ENCODE measurements around the gene TSPEAR.
"Not testable (repeated sequence)": the region's sequence is repeated elsewhere in the genome, so short reads cannot be mapped to it uniquely, and the experiment has no call there.

TSPEAR gene

DNA sequence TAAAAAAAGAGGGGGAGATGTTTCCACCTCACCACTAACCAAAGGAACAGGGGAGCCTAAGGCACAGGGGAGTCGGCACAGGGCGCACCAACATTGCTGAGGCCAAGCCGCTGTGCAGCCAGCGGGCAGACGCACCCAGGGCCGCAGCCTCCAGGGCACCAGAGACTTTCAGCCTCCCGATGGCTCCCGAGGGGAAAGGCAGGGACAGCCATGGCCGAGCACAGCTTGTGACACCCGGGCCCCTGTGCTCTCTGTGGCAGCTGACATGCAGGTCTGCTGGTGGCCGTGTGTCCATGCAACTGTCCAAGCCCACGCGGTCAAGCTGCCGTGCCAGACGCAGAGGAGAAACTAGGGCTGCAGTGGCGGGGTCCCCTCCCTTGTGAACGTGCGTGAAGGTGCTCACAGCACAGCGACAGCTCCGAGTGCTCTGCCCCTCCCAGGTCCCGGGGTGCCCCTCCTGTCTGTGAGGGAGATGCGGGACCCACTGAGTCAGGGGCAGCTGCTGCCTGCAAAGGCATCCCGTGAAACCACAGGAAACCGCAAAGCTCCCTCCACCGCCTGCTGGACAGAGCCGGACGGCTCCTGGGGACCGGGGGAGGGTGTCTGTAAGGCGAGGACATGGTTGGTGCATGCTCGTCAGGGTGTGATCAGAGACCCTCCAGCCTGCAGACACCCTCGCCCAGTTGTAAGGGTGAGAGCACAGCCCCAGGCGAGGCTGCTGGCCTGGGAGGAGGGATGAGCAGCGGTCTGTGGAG lies 62.6 kb downstream of the TSPEAR start:
- DNase-seq (ENCODE audit: low read depth): peak; percentile 90
- no peak overlapping the region for H3K4me3 ChIP-seq (ENCODE audit: low read depth, low read length)
- TF ChIP-seq POLR2A (IDR thresholded peaks at IDR 0.05; ENCODE audit: extremely low read depth, insufficient read length): no peak
- TF ChIP-seq, protein P1, sequence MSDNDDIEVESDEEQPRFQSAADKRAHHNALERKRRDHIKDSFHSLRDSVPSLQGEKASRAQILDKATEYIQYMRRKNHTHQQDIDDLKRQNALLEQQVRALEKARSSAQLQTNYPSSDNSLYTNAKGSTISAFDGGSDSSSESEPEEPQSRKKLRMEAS (IDR thresholded peaks at IDR 0.05; ENCODE audit: low read depth, low read length): no peak; the same call in 1 of the 2 replicates
- no peak for TF ChIP-seq CTCF (IDR thresholded peaks at IDR 0.05; ENCODE audit: low read depth, low read length)
- TF ChIP-seq MYC (IDR thresholded peaks at IDR 0.05; ENCODE audit: low read depth, low read length): peak; percentile 17

- H3K4me3 ChIP-seq (ENCODE audit: low read depth, low read length): no peak overlapping the region
- TF ChIP-seq, protein P1 (IDR thresholded peaks at IDR 0.05; ENCODE audit: low read depth, low read length): no peak
- no peak for TF ChIP-seq MYC (IDR thresholded peaks at IDR 0.05; ENCODE audit: low read depth, low read length)
- no peak for TF ChIP-seq POLR2A (IDR thresholded peaks at IDR 0.05; ENCODE audit: extremely low read depth, insufficient read length)
- TF ChIP-seq CTCF (IDR thresholded peaks at IDR 0.05; ENCODE audit: low read depth, low read length): no peak
- DNase-seq (ENCODE audit: low read depth): no peak
Measured at GRCh38 chr21:44647222-44647552, 64.2 kb downstream of the TSPEAR start.

- peak; percentile 65 for DNase-seq (ENCODE audit: low read depth)
- H3K4me3 ChIP-seq (ENCODE audit: low read depth, low read length): not testable (repeated sequence)
Measured at GRCh38 chr21:44646366-44647221, 64.8 kb downstream of the TSPEAR start, which contains the start of gene KRTAP10-11. Gene KRTAP10-11, plus strand, starts transcription at chr21:44646414. Its CDS starts 45 bp downstream, at chr21:44646459.

DNA sequence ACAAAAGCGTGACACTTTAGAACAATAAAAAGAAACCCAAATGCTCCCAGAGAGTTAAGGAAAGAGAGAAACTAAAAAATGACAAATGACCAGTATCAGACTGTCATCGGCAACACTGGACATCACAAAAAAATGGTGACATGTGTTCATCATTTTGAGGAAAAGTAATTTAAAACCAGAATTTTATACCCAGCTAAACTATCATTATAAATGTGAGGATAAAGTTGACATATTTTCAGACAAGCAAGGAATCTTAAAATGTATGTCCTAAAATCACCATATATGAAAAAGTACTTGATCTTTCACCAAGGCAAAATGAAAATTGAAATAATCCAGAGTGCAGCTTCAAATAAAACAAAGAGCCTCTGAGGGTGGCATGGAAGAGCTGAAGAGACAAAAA lies 66.5 kb downstream of the TSPEAR start:
- DNase-seq (ENCODE audit: low read depth): no peak
- no peak overlapping the region for H3K4me3 ChIP-seq (ENCODE audit: low read depth, low read length)
- no peak for TF ChIP-seq CTCF (IDR thresholded peaks at IDR 0.05; ENCODE audit: low read depth, low read length)
- TF ChIP-seq POLR2A (IDR thresholded peaks at IDR 0.05; ENCODE audit: extremely low read depth, insufficient read length): no peak
- TF ChIP-seq MYC (IDR thresholded peaks at IDR 0.05; ENCODE audit: low read depth, low read length): no peak
- TF ChIP-seq, protein P1 (IDR thresholded peaks at IDR 0.05; ENCODE audit: low read depth, low read length): no peak

DNA sequence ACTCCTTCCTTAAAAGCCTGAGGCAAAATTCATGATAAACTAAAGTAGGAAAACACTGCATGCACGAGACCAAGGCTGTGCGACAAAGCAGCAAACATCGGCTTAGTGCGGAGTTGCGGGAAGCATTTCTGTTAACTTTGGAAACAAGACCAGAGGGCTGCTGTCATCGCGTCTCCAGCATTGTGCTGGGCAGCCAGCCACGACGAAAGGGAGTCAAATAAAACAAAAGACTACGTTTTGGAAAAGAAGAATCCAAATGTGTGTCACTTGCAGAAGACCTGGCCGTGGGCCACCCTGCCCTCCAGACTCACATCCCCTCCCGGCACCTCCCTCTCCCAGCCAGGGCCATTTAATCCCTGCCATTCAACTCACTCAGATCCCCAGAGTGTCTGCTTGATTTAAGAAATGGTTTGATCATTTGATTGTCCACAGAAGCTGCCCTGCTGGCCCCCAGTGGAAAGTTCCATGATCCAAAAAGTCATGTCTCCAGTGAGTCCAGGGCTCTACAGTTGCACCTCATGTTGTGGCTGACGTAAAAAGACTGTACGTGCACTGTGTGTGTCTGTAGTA lies 67.5 kb downstream of the TSPEAR start:
- no peak overlapping the region for H3K4me3 ChIP-seq (ENCODE audit: low read depth, low read length)
- DNase-seq (ENCODE audit: low read depth): no peak
- TF ChIP-seq, protein P1 (IDR thresholded peaks at IDR 0.05; ENCODE audit: low read depth, low read length): no peak
- TF ChIP-seq MYC (IDR thresholded peaks at IDR 0.05; ENCODE audit: low read depth, low read length) (no peak), CTCF (IDR thresholded peaks at IDR 0.05; ENCODE audit: low read depth, low read length) (no peak), POLR2A (IDR thresholded peaks at IDR 0.05; ENCODE audit: extremely low read depth, insufficient read length) (no peak)

GRCh38 chr21:44640761-44641160 lies 70.6 kb downstream of the TSPEAR start:
- DNase-seq (ENCODE audit: low read depth): no peak
- TF ChIP-seq, protein P1 (IDR thresholded peaks at IDR 0.05; ENCODE audit: low read depth, low read length): no peak
- TF ChIP-seq POLR2A (IDR thresholded peaks at IDR 0.05; ENCODE audit: extremely low read depth, insufficient read length) (no peak), MYC (IDR thresholded peaks at IDR 0.05; ENCODE audit: low read depth, low read length) (no peak), CTCF (IDR thresholded peaks at IDR 0.05; ENCODE audit: low read depth, low read length) (no peak)
- no peak overlapping the region for H3K4me3 ChIP-seq (ENCODE audit: low read depth, low read length)

All from NB4 (cell line).